Endothelial cell of umbilical vein (primary cell): ENCODE measurements around the gene OR4D5. TPM values are rescaled to one million over a fixed set of nuclear protein-coding genes. Genes with fewer than 3 reads are reported as not detected.

Source experiments
- BruUV-seq: library from RNA; stranded (reverse); fragments of 400-500 nt; replicated peaks from 2 replicates; lab custom pipeline; 2021; lab: Mats Ljungman, UMichigan
- CTCF ChIA-PET: fragments of 300-600, 350-600 bp; sonication (Branson Sonifier 250); formaldehyde crosslinking; loops from one replicate; lab custom pipeline; 2021; ENCODE audit warnings: antibody characterized with exemption, inconsistent platforms; lab: Charles Lee
- POLR2A ChIA-PET: fragments of 300-600, 350-600 bp; sonication (Branson Sonifier 250); formaldehyde crosslinking; loops from one replicate; lab custom pipeline; 2021; ENCODE audit warnings: antibody characterized with exemption, inconsistent platforms; lab: Charles Lee
- DNase-seq: peaks from one replicate; pipeline ENCODE4 v3.0.0-alpha.2; 2011; ENCODE audit warnings: low read depth, low spot score
- FAIRE-seq: peaks from 2 replicates; lab custom pipeline; 2011; peaks lifted over from hg19 to GRCh38; lab: Jason Lieb, UNC
- H2AFZ ChIP-seq: 2 replicates; pipeline ENCODE4 v1.6.0; 2012; ENCODE audit warnings: low read depth, low read length, control low read depth, inconsistent platforms
- H3K27ac ChIP-seq: 2 replicates; pipeline ENCODE4 v1.5.1; 2011; ENCODE audit warnings: low read depth, mild to moderate bottlenecking, control low read depth, low read length, moderate library complexity; ENCODE audit not compliant: insufficient read depth
- H3K27me3 ChIP-seq, 2 experiments: 2 replicates each; pipeline versions ENCODE4 v1.6.0 to v1.6.1; 2011; ENCODE audit warnings: low read length in 2 of 2, mixed read lengths in 1 of 2; ENCODE audit not compliant: control insufficient read depth in 2 of 2, insufficient read depth in 2 of 2
- H3K36me3 ChIP-seq, 2 experiments: 2 replicates in 1 of 2; 3 replicates in 1 of 2; pipeline ENCODE4 v1.5.1; 2011; ENCODE audit warnings: low read length in 2 of 2, mild to moderate bottlenecking in 1 of 2, moderate library complexity in 1 of 2; ENCODE audit not compliant: control insufficient read depth in 2 of 2, insufficient read depth in 2 of 2; ENCODE audit errors: extremely low read depth in 1 of 2
- H3K4me1 ChIP-seq: 3 replicates; pipeline ENCODE4 v1.5.1; 2011; ENCODE audit warnings: mild to moderate bottlenecking, low read length; ENCODE audit not compliant: control insufficient read depth, insufficient read depth; ENCODE audit errors: extremely low read depth
- H3K4me2 ChIP-seq: 2 replicates; pipeline ENCODE4 v1.6.1; 2011; ENCODE audit warnings: low read length, control low read depth, mixed read lengths; ENCODE audit not compliant: insufficient read depth
- H3K4me3 ChIP-seq, 3 experiments: fragments of 200-600 bp in 1 of 3; sonication (generic), shearing (Covaris generic) in 1 of 3; replicated peaks in 1 of 3; 2 replicates each; pipeline ENCODE4 v1.5.1; 2011 to 2016; ENCODE audit warnings: control low read depth in 3 of 3, low read length in 3 of 3, mild to moderate bottlenecking in 2 of 3, inconsistent platforms in 1 of 3, low read depth in 1 of 3, moderate library complexity in 1 of 3; ENCODE audit not compliant: insufficient read depth in 1 of 3
- H3K79me2 ChIP-seq: 2 replicates; pipeline ENCODE4 v1.6.0; 2012; ENCODE audit warnings: low read length, inconsistent platforms; ENCODE audit not compliant: control insufficient read depth, insufficient read depth
- H3K9ac ChIP-seq: replicated peaks from 2 replicates; pipeline ENCODE3; 2011; ENCODE audit warnings: low read length, control low read depth; ENCODE audit not compliant: insufficient read depth; ENCODE audit errors: extremely low read depth
- H3K9me1 ChIP-seq: replicated peaks from 3 replicates; pipeline ENCODE4 v1.6.0; 2011; ENCODE audit warnings: mild to moderate bottlenecking, low read length; ENCODE audit not compliant: control insufficient read depth, insufficient read depth; ENCODE audit errors: extremely low read depth
- H3K9me3 ChIP-seq: replicated peaks from 2 replicates; pipeline ENCODE4 v1.5.1; 2012; ENCODE audit warnings: low read length, inconsistent platforms; ENCODE audit not compliant: control insufficient read depth, insufficient read depth
- H4K20me1 ChIP-seq: replicated peaks from 2 replicates; pipeline ENCODE3; 2011; ENCODE audit warnings: mild to moderate bottlenecking, low read length; ENCODE audit not compliant: control insufficient read depth, insufficient read depth; ENCODE audit errors: extremely low read depth
- CTCF ChIP-seq, 2 donors: IDR thresholded peaks; 1 replicate in 1 of 2; 2 replicates in 1 of 2; pipeline ENCODE4 v1.5.1; 2011; ENCODE audit warnings: low read length in 2 of 2, mild to moderate bottlenecking in 2 of 2, moderate library complexity in 2 of 2, control low read depth in 1 of 2, inconsistent platforms in 1 of 2, low read depth in 1 of 2; ENCODE audit not compliant: insufficient read depth in 1 of 2; ENCODE audit errors: extremely low read depth in 1 of 2
- EZH2 ChIP-seq: IDR thresholded peaks from 2 replicates; pipeline ENCODE4 v1.6.1; 2012; ENCODE audit warnings: borderline replicate concordance, low read depth, mild to moderate bottlenecking, moderate library complexity, low read length, inconsistent platforms; ENCODE audit not compliant: severe bottlenecking
- FOS ChIP-seq: IDR thresholded peaks from 2 replicates; pipeline ENCODE4 v1.6.1; 2011; ENCODE audit warnings: mild to moderate bottlenecking, low read length, moderate library complexity, borderline replicate concordance; ENCODE audit not compliant: insufficient read depth
- GATA2 ChIP-seq: IDR thresholded peaks from 2 replicates; pipeline ENCODE4 v1.7.0; 2011; ENCODE audit warnings: low read depth, mild to moderate bottlenecking, moderate library complexity, mixed read lengths, low read length; ENCODE audit not compliant: insufficient read length, insufficient read depth
- JUN ChIP-seq: IDR thresholded peaks from 2 replicates; pipeline ENCODE4 v1.6.1; 2011; ENCODE audit warnings: borderline replicate concordance, low read depth; ENCODE audit not compliant: insufficient read length, insufficient read depth
- MAX ChIP-seq: IDR thresholded peaks from 2 replicates; pipeline ENCODE4 v1.6.1; 2011; ENCODE audit not compliant: insufficient read depth, insufficient read length
- MYC ChIP-seq: IDR thresholded peaks from one replicate; pipeline ENCODE4 v1.6.1; 2011; ENCODE audit warnings: mild to moderate bottlenecking, low read depth, low read length
- POLR2A ChIP-seq: IDR thresholded peaks from 2 replicates; pipeline ENCODE4 v1.6.1; 2012; ENCODE audit warnings: low read depth, mild to moderate bottlenecking, control low read depth, low read length
- POLR2AphosphoS5 ChIP-seq: IDR thresholded peaks from 2 replicates; pipeline ENCODE4 v1.6.1; 2012; ENCODE audit warnings: low read depth, mild to moderate bottlenecking, control low read depth, low read length, moderate library complexity; ENCODE audit not compliant: insufficient read depth
- dilution Hi-C: fragments of 300-500 bp; cut with MboI; formaldehyde crosslinking; loops from one replicate; pipeline ENCODE4 v1.15.0; 2019; ENCODE audit warnings: low sequenced_read_pairs; ENCODE audit not compliant: extremely low pct_ligation_motif_present
- intact Hi-C: fragments of 100-400 bp; cut with micrococcal nuclease; formaldehyde crosslinking; loops from one replicate; pipeline ENCODE4 v1.10.0; 2022
- polyA plus RNA-seq, 4 experiments: library from polyadenylated mRNA; depleted of rRNA in 3 of 4; stranded (reverse) in 3 of 4; unstranded in 1 of 4; fragments of >200 nt; gene quantifications; 2 replicates each; pipeline versions ENCODE4 v1.2.1 to v1.2.3, GENCODE V29; 2011 to 2012; ENCODE audit warnings: missing spikeins in 1 of 4
- total RNA-seq: library from RNA; stranded (reverse); gene quantifications from 2 replicates; pipeline ENCODE4 v1.2.3, GENCODE V29; 2021

OR4D5 gene
- total and polyA plus RNA-seq, 2 donors (not counting 3 experiments of a cell fraction or from before 2014, with no cell fraction given): not detected

- ChIA-PET CTCF (no interaction called here), POLR2A (no interaction called here)
- intact Hi-C loops (no loop called here), dilution Hi-C loops (no loop called here)
- TF ChIP-seq JUN (no peak), MAX (no peak), CTCF (IDR thresholded peaks at IDR 0.05; ENCODE audit: extremely low read depth in 1 of 2, insufficient read depth in 1 of 2, low read depth in 1 of 2, low read length in 2 of 2) (no peak), POLR2A (no peak), MYC (no peak), EZH2 (no peak), POLR2AphosphoS5 (no peak), GATA2 (no peak), FOS (no peak)
- Histone ChIP-seq H3K4me3 (no peak overlapping the region), H3K4me1 (no peaks in the 10 kb centered on the region), H3K9me1 (no peaks in the 10 kb centered on the region), H3K9ac (no peak overlapping the region), H3K79me2 (no peaks in the 10 kb centered on the region), H3K36me3 (no peaks in the 10 kb centered on the region), H3K27me3 (no peaks in the 10 kb centered on the region), H2AFZ (no peak overlapping the region), H3K4me2 (no peak overlapping the region), H3K9me3 (no peaks in the 10 kb centered on the region), H4K20me1 (no peaks in the 10 kb centered on the region), H3K27ac (no peak overlapping the region)
- DNase-seq (no peak), FAIRE-seq (no peak)
- BruUV-seq: no TSS peak
Measured at GRCh38 chr11:123905826-123906225, 33.6 kb upstream of the OR4D5 start.
